ENCODE measurements around the gene ANXA11.

Gene ANXA11

DNA sequence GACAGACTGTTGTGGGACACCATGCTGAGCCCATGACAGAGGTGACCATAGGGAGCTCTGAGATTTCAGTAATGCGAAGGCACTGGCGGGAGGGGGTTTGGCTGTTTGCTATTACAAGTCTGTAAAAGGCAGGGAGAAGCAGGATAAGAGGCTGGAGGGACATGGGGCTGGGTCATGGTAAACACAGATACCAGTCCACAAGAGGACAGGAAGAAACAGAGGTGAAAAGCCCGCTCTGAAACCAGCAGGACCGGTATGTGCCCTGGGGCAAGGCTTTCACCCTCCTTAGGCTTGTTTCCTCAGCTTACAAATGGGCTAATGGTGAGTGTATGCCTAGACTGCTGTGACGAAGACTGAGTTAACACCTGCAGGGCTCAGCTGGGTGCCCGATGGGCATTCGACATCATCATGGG, 34.1 kb downstream of the ANXA11 start:
- Histone ChIP-seq H3K36me3 (ENCODE audit: insufficient read depth, low read length) (no peaks in the 10 kb centered on the region), H3K4me3 (no peak overlapping the region), H3K27ac (no peak overlapping the region), H3K9ac (ENCODE audit: insufficient read length) (no peak overlapping the region), H3K9me3 (ENCODE audit: low read depth, low read length) (no peaks in the 10 kb centered on the region)
- no peak for DNase-seq (ENCODE audit: low read depth, low spot score)
- TF ChIP-seq FOXP2 (optimal IDR thresholded peaks at IDR 0.05; ENCODE audit: control extremely low read depth, extremely low read length, insufficient read depth) = no peak
- TF ChIP-seq EZH2 (IDR thresholded peaks at IDR 0.05) = no peak
- no peak for TF ChIP-seq POLR2AphosphoS5 (IDR thresholded peaks at IDR 0.05; ENCODE audit: borderline replicate concordance, low read depth, low read length)

DNA sequence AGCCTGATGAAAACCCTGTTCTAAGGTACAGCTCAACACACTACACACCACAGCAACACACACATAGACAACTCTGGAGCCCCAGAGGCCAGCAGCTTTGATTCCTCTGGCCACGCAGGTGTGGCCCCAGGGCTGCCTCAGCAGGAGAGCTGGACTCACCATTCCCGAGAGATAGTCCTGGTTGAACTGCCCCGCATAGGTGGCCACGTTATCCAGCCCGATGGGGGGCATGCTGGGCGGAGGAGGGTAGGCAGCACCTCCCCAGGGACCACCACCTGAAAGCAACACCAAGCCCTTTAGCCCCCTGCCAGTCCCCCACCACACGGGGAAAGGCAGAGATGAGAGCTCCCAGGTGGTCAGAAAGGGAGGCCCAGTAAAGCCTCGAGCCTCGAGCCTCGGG, 34.7 kb downstream of the ANXA11 start:
- TF ChIP-seq FOXP2 (optimal IDR thresholded peaks at IDR 0.05; ENCODE audit: control extremely low read depth, extremely low read length, insufficient read depth) (no peak), EZH2 (IDR thresholded peaks at IDR 0.05) (no peak), POLR2AphosphoS5 (IDR thresholded peaks at IDR 0.05; ENCODE audit: borderline replicate concordance, low read depth, low read length) (no peak)
- no peak for DNase-seq (ENCODE audit: low read depth, low spot score)
- Histone ChIP-seq H3K4me3 (no peak overlapping the region), H3K36me3 (ENCODE audit: insufficient read depth, low read length) (no peaks in the 10 kb centered on the region), H3K27ac (no peak overlapping the region), H3K9ac (ENCODE audit: insufficient read length) (no peak overlapping the region), H3K9me3 (ENCODE audit: low read depth, low read length) (no peaks in the 10 kb centered on the region)

DNA sequence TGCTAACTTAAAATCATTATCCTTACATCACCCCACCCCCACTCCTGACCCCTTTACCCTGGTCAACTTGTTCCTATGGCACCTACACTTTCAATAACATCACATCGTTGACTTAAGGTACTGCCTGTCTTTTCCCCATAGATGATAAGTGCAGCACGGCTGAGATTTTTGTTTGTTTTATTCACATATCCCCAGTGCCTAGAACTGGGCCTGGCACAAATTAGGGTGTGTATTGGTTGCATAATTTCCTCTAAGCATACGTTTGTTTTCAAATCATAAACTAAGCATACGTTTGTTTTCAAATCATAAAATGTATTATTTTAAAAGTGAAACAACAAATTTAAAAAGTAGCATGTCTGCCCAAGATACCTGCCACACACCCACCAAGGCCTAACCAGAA, 35.3 kb downstream of the ANXA11 start:
- Histone ChIP-seq H3K9me3 (ENCODE audit: low read depth, low read length) (no peaks in the 10 kb centered on the region), H3K36me3 (ENCODE audit: insufficient read depth, low read length) (no peaks in the 10 kb centered on the region), H3K9ac (ENCODE audit: insufficient read length) (no peak overlapping the region), H3K27ac (no peak overlapping the region), H3K4me3 (no peak overlapping the region)
- no peak for DNase-seq (ENCODE audit: low read depth, low spot score)
- no peak for TF ChIP-seq EZH2 (IDR thresholded peaks at IDR 0.05)
- TF ChIP-seq POLR2AphosphoS5 (IDR thresholded peaks at IDR 0.05; ENCODE audit: borderline replicate concordance, low read depth, low read length) = no peak
- TF ChIP-seq FOXP2 (optimal IDR thresholded peaks at IDR 0.05; ENCODE audit: control extremely low read depth, extremely low read length, insufficient read depth) = no peak

DNA sequence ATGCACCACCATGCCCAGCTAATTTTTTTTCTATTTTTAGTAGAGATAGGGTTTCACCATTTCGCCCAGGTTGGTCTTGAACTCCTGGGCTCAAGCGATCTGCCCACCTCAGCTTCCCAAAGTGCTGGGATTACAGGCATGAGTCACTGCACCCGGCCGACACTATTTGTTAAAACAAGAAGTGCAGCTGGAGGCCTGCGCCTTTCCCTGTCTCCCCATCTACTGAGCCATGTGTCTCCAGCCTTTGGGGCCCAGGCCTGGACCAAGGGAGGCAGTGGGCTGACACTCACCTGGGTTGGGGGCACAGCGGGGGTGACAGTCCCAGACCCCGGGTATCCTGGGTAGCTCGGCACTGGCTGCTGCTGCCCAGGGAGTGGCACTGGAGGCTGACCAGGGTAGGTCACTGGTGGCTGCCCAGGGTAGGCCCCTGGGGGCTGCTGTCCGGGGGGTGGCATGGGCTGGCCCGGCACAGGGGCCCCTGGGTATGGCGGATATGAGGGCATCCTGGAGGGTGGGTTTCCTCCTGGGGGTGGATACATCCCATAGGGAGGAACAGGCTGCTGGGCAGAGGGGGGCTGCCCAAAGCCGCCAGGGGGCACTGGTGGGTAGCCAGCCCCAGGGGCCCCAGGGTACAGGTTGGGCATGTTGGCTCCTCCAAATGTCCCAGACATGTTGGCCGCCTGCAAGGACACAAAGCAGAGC, 36.5 kb downstream of the ANXA11 start:
- no peaks in the 10 kb centered on the region for H3K36me3 ChIP-seq (ENCODE audit: insufficient read depth, low read length)
- no peaks in the 10 kb centered on the region for H3K9me3 ChIP-seq (ENCODE audit: low read depth, low read length)
- no peak overlapping the region for H3K4me3 ChIP-seq
- H3K9ac ChIP-seq (ENCODE audit: insufficient read length) = no peak overlapping the region
- no peak for DNase-seq (ENCODE audit: low read depth, low spot score)
- TF ChIP-seq EZH2 (IDR thresholded peaks at IDR 0.05) (no peak), FOXP2 (optimal IDR thresholded peaks at IDR 0.05; ENCODE audit: control extremely low read depth, extremely low read length, insufficient read depth) (no peak), POLR2AphosphoS5 (IDR thresholded peaks at IDR 0.05; ENCODE audit: borderline replicate concordance, low read depth, low read length) (no peak)
- H3K27ac ChIP-seq = no peak overlapping the region

DNA sequence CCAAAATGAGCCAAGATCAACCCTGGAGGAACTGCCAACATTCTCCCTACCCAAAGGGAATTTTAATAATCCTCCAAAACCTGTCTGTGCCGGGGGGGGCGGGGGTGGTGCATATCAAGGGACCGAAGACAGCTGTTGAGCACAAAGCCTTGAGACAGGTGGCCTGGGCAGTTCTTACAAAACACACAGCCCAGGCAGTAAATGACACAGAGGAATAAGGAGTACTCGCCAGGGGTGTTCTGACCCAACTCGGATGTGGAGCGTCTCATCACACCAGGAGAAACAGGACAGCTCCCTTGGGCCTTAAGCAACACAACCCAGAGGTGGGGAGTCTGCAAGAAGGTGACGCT, 37.2 kb downstream of the ANXA11 start:
- no peak overlapping the region for H3K9ac ChIP-seq (ENCODE audit: insufficient read length)
- no peaks in the 10 kb centered on the region; the same call in 1 of the 2 replicates for H3K36me3 ChIP-seq (ENCODE audit: insufficient read depth, low read length)
- H3K27ac ChIP-seq = no peak overlapping the region
- TF ChIP-seq FOXP2 (optimal IDR thresholded peaks at IDR 0.05; ENCODE audit: control extremely low read depth, extremely low read length, insufficient read depth) (no peak), POLR2AphosphoS5 (IDR thresholded peaks at IDR 0.05; ENCODE audit: borderline replicate concordance, low read depth, low read length) (no peak), EZH2 (IDR thresholded peaks at IDR 0.05) (no peak)
- H3K4me3 ChIP-seq = no peak overlapping the region
- no peaks in the 10 kb centered on the region for H3K9me3 ChIP-seq (ENCODE audit: low read depth, low read length)
- DNase-seq (ENCODE audit: low read depth, low spot score) = no peak

DNA sequence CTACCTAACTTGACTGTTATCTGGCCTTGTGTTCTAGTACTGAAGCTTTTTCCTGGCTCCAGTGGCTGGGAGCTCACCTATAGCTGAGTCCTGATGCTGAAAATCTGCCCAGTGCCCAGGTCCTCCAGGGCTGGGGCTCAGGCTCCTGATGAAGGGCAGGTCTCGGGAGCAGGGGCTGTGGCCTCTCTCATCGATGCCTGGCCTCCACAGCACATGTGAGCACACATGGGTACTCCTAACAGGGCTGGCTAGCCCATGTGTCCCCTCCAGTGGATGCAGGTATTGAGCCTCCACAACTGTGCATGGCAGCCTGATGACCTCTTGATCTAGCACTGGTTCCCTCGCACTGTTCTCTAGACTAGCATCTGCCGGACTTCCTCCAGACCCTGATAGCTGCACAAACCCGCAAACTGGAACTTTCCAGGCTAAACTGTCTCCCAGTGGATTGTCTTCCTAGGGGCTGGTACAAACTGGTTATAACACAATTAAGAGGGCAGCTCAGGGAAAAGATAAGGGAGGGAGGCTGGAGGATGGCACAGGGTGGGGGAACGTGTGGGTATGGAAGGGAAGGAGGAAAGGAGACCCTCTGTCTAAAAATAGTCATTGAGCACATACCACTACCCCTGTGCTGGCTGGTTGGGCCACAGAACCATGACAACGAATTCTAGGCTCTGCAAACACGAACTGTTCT, 37.7 kb downstream of the ANXA11 start:
- no peak overlapping the region for H3K4me3 ChIP-seq
- no peaks in the 10 kb centered on the region; the same call in 1 of the 2 replicates for H3K36me3 ChIP-seq (ENCODE audit: insufficient read depth, low read length)
- TF ChIP-seq EZH2 (IDR thresholded peaks at IDR 0.05) (no peak), POLR2AphosphoS5 (IDR thresholded peaks at IDR 0.05; ENCODE audit: borderline replicate concordance, low read depth, low read length) (no peak), FOXP2 (optimal IDR thresholded peaks at IDR 0.05; ENCODE audit: control extremely low read depth, extremely low read length, insufficient read depth) (no peak)
- H3K27ac ChIP-seq = no peak overlapping the region
- DNase-seq (ENCODE audit: low read depth, low spot score) = no peak
- H3K9me3 ChIP-seq (ENCODE audit: low read depth, low read length) = no peaks in the 10 kb centered on the region
- no peak overlapping the region for H3K9ac ChIP-seq (ENCODE audit: insufficient read length)

DNA sequence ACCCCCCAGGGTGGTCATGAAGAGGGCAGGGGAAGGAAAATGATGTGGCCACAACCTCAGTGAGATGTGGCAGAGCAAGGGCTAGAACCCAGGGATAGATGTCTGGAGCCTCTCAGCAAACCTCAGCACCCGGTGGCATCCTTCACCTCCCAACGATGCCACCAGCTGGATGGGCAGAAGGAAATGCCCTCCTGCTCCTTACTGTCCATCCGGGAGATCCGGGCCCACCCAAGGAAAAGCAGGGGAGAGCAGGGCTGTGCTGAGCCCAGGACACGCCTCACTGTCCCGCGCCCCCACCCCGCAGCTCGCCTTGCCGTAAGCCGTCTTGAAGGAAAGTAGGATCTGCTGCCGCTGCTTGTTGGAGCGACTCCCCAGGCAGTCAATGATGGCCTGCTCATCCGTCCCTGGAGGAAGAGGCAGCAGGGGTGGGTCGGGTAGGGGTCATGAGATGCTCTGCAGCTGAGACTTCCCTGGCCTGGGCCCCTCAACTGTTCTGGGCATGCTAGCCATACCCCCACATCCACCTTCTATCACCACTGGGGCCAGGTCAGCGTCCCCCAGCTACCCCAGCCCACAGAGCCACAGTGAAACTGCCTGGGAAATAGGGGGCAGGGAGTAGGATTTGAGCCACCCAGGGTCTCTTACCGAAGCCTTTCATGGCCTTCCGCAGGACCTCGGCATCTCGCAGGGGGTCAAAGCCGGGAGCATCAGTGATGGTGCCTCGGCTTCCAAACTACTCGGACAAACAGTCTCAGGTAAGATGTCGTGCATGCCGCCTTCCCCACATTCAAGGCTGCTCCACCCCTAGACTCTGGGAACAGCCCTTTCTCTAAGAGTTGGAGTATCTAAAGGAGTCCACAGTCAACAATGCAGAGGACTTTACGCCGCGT, 38.5 kb downstream of the ANXA11 start:
- no peak overlapping the region for H3K4me3 ChIP-seq
- no peak overlapping the region for H3K9ac ChIP-seq (ENCODE audit: insufficient read length)
- H3K9me3 ChIP-seq (ENCODE audit: low read depth, low read length) = no peaks in the 10 kb centered on the region
- TF ChIP-seq EZH2 (IDR thresholded peaks at IDR 0.05) = no peak
- TF ChIP-seq POLR2AphosphoS5 (IDR thresholded peaks at IDR 0.05; ENCODE audit: borderline replicate concordance, low read depth, low read length) = no peak
- TF ChIP-seq FOXP2 (optimal IDR thresholded peaks at IDR 0.05; ENCODE audit: control extremely low read depth, extremely low read length, insufficient read depth) = no peak
- DNase-seq (ENCODE audit: low read depth, low spot score) = no peak
- H3K36me3 ChIP-seq (ENCODE audit: insufficient read depth, low read length) = no peaks in the 10 kb centered on the region; the same call in 1 of the 2 replicates
- H3K27ac ChIP-seq = no peak overlapping the region

DNA sequence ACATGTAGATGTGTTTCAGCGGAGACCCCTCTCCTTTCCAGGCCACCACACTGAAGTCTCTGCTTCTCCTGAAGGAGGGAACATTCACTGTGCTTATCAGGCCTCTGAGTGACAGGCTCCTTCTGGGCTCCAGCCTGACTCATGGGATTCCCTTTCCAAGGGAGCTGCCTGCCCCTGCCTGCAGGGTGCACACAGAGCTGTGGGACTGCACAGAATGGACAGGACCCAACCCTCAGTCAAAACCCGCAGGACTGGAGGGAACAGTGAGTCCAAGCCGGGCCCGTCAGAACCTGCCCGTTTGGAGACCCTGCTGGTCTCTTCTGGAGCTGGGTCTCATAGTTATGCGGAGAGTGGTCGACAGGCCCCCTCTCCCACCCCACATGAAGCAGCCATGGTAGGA, 40.2 kb downstream of the ANXA11 start:
- no peak for TF ChIP-seq POLR2AphosphoS5 (IDR thresholded peaks at IDR 0.05; ENCODE audit: borderline replicate concordance, low read depth, low read length)
- no peak for TF ChIP-seq EZH2 (IDR thresholded peaks at IDR 0.05)
- no peak for TF ChIP-seq FOXP2 (optimal IDR thresholded peaks at IDR 0.05; ENCODE audit: control extremely low read depth, extremely low read length, insufficient read depth)

More for the DNA sequence above, 40.2 kb downstream of the ANXA11 start:
- Histone ChIP-seq H3K27ac (no peak overlapping the region), H3K9ac (ENCODE audit: insufficient read length) (no peak overlapping the region), H3K9me3 (ENCODE audit: low read depth, low read length) (no peaks in the 10 kb centered on the region), H3K4me3 (no peak overlapping the region), H3K36me3 (ENCODE audit: insufficient read depth, low read length) (no peaks in the 10 kb centered on the region; the same call in 1 of the 2 replicates)
- DNase-seq (ENCODE audit: low read depth, low spot score) = no peak

Measured in SK-N-MC (cell line).